Measurements from ENCODE around the gene STAB1.
"Not testable (repeated sequence)": the region's sequence is repeated elsewhere in the genome, so short reads cannot be mapped to it uniquely, and the experiment has no call there.

STAB1 gene

DNA sequence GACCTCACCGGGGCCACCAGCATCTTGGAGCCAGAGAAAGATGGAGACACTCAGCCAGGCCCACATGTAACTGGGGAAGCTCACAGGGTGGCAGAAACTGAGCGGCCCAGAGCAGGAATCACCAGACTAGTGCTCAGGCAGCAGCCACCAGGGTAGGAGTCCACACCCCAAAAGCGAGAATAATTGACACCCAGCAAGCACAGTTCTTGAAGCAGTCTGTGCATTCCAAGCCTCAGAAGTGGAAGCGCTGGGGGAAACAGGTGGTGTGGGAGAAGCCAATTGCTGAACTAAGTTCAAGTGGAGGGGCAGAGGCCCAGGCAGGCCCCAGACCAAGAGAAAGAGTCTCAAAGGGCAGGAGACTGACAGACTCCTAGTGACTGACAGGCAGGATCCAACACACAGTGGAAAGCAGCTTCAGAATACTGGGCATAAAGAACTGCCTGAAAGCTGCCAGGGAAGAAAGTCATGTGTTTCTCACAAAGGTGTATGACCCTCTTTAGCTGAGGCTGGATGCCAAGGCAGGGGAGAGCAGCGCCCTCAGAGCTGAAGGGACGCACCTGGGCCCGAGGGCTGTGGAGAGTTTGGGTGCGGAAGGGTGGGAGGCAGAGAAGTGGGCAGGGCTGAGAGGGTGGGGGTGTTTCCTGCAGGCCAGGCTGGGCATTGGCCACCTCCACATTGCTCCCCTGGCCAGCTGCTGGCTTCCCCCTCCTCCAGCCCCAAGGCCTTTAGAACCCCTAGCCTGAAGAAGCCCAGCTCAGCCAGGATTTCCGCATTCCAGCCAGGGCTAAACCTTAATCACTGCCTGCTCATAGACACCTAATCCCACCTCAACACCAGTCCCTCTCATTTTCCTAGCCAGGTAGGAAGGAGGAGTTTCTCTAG, 30.8 kb downstream of the STAB1 start:
- no peak for DNase-seq (ENCODE audit: extremely low read depth, low read depth)
- TF ChIP-seq, protein P1, sequence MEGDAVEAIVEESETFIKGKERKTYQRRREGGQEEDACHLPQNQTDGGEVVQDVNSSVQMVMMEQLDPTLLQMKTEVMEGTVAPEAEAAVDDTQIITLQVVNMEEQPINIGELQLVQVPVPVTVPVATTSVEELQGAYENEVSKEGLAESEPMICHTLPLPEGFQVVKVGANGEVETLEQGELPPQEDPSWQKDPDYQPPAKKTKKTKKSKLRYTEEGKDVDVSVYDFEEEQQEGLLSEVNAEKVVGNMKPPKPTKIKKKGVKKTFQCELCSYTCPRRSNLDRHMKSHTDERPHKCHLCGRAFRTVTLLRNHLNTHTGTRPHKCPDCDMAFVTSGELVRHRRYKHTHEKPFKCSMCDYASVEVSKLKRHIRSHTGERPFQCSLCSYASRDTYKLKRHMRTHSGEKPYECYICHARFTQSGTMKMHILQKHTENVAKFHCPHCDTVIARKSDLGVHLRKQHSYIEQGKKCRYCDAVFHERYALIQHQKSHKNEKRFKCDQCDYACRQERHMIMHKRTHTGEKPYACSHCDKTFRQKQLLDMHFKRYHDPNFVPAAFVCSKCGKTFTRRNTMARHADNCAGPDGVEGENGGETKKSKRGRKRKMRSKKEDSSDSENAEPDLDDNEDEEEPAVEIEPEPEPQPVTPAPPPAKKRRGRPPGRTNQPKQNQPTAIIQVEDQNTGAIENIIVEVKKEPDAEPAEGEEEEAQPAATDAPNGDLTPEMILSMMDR (IDR thresholded peaks at IDR 0.05; ENCODE audit: low read depth, low read length, missing control alignments), result no peak

GRCh38 chr3:52526671-52527038, 31.5 kb downstream of the STAB1 start:
- DNase-seq (ENCODE audit: extremely low read depth, low read depth); H3K4me3 ChIP-seq (replicated peaks; ENCODE audit: low read depth, low read length): not testable (repeated sequence)

More for the DNA sequence above, 30.8 kb downstream of the STAB1 start:
- H3K4me3 ChIP-seq (replicated peaks; ENCODE audit: low read depth, low read length), result no peak overlapping the region

- TF ChIP-seq, protein P1 (IDR thresholded peaks at IDR 0.05; ENCODE audit: low read depth, low read length, missing control alignments), result no peak
- no peak for DNase-seq (ENCODE audit: extremely low read depth, low read depth)
- H3K4me3 ChIP-seq (replicated peaks; ENCODE audit: low read depth, low read length), result no peak overlapping the region
Observed at GRCh38 chr3:52527039-52527731, 32.0 kb downstream of the STAB1 start.

GRCh38 chr3:52527732-52528585, 32.8 kb downstream of the STAB1 start:
- no peak overlapping the region for H3K4me3 ChIP-seq (replicated peaks; ENCODE audit: low read depth, low read length)
- no peak for DNase-seq (ENCODE audit: extremely low read depth, low read depth)
- TF ChIP-seq, protein P1 (IDR thresholded peaks at IDR 0.05; ENCODE audit: low read depth, low read length, missing control alignments), result no peak

- no peak overlapping the region for H3K4me3 ChIP-seq (replicated peaks; ENCODE audit: low read depth, low read length)
- DNase-seq (ENCODE audit: extremely low read depth, low read depth), result no peak
- TF ChIP-seq, protein P1 (IDR thresholded peaks at IDR 0.05; ENCODE audit: low read depth, low read length, missing control alignments), result no peak
Observed at GRCh38 chr3:52528586-52529375, 33.6 kb downstream of the STAB1 start.

DNA sequence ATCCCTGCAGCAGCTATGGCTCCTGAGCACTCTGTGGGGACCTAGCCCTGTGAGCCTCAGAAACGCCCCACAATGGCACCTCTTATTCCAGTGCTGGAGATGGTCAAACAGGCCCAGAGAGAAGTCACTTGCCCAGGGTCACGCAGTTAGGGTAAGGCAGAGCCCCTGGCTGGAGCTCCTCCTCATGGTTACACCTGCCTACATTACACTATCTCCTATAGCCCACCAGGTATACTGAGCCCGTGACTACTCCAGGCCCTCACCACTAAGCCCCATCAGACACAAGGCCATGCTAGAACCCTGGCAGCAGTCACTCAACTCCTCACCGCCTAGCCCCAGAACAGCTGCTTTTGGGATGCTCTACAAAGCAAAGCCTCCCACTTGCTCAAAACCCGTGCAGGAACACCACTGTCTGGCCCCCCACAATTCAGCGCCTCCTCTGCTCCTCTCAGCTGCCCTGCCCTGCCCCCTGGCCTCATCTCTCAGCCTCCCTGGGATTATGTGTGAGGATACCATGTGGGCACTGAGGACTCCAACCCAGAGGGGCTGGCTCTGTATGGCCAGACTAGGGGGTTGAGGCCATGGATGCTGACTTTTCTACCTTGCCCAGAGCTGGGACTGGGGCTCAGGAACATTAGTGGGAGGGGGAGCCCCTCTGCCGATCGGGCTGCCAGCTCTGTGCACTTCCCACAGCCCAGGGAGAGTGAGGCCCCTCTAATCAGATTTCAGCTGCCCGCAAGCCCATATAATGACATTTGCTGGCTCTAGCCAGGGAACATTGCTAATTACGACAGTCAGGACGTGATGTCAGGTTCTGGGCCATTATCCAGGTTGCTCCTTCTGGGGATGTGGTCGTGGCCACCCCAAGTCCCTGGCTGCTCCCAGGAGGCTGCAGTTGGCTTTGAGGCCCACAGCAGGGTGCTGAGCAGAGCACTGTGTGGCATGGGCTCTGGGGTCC, 34.5 kb downstream of the STAB1 start:
- no peak overlapping the region for H3K4me3 ChIP-seq (replicated peaks; ENCODE audit: low read depth, low read length)
- TF ChIP-seq, protein P1 (IDR thresholded peaks at IDR 0.05; ENCODE audit: low read depth, low read length, missing control alignments), result no peak
- no peak for DNase-seq (ENCODE audit: extremely low read depth, low read depth)
